NCI-H1092 treated with DMSO at 0.1 percent for 48 hours (cell line): Measurements from ENCODE around the gene GAB2.
"Not testable (repeated sequence)": the region's sequence is repeated elsewhere in the genome, so short reads cannot be mapped to it uniquely, and the experiment has no call there.

ENCODE experiments used
- DNase-seq: peaks from one replicate; lab custom pipeline; 2025; lab: John Stamatoyannopoulos, UW

The GAB2 gene

GRCh38 chr11:78313181-78313795 is 104.3 kb downstream of the GAB2 start:
- peak; percentile 65 for DNase-seq

- DNase-seq, result no peak
Measured at GRCh38 chr11:78312712-78313111, 104.9 kb downstream of the GAB2 start.

- no peak for DNase-seq
Measured at GRCh38 chr11:78311702-78312371, 105.8 kb downstream of the GAB2 start.

GRCh38 chr11:78310500-78310909 is 107.1 kb downstream of the GAB2 start:
- DNase-seq, result no peak

- no peak for DNase-seq
Measured at GRCh38 chr11:78304201-78304600, 113.4 kb downstream of the GAB2 start.

GRCh38 chr11:78300108-78300839 is 117.3 kb downstream of the GAB2 start:
- no peak for DNase-seq

GRCh38 chr11:78299000-78299710 is 118.5 kb downstream of the GAB2 start:
- no peak for DNase-seq

GRCh38 chr11:78298291-78298771 is 119.3 kb downstream of the GAB2 start:
- no peak for DNase-seq

GRCh38 chr11:78295991-78296930 is 121.4 kb downstream of the GAB2 start:
- DNase-seq, result no peak

- no peak for DNase-seq
Measured at GRCh38 chr11:78295347-78295746, 122.3 kb downstream of the GAB2 start.

- DNase-seq, result not testable (repeated sequence)
Measured at GRCh38 chr11:78294100-78294499, 123.5 kb downstream of the GAB2 start.

GRCh38 chr11:78293536-78293935 is 124.1 kb downstream of the GAB2 start:
- DNase-seq, result no peak

- DNase-seq, result no peak
Measured at GRCh38 chr11:78292109-78292803, 125.4 kb downstream of the GAB2 start.

GRCh38 chr11:78291503-78292108 is 126.0 kb downstream of the GAB2 start:
- no peak for DNase-seq

- no peak for DNase-seq
Measured at GRCh38 chr11:78290293-78291176, 127.1 kb downstream of the GAB2 start.

- DNase-seq, result no peak
Measured at GRCh38 chr11:78289552-78290292, 127.9 kb downstream of the GAB2 start.

- no peak for DNase-seq
Measured at GRCh38 chr11:78284260-78284659, 133.4 kb downstream of the GAB2 start.

- no peak for DNase-seq
Measured at GRCh38 chr11:78282821-78283220, 134.8 kb downstream of the GAB2 start.
